ENCODE results near the gene MAP3K5. TPM values are rescaled to one million over a fixed set of nuclear protein-coding genes. Genes with fewer than 3 reads are reported as not detected.
A peak's percentile ranks its signal among the peaks of the same experiment; 100 is the strongest.

Gene MAP3K5
- total and polyA plus RNA-seq, 9 of the 15 experiments (the other 6 are each of a cell fraction or from before 2014, with no cell fraction given) = 2.2 to 13.0 (median 9.9) TPM

DNA sequence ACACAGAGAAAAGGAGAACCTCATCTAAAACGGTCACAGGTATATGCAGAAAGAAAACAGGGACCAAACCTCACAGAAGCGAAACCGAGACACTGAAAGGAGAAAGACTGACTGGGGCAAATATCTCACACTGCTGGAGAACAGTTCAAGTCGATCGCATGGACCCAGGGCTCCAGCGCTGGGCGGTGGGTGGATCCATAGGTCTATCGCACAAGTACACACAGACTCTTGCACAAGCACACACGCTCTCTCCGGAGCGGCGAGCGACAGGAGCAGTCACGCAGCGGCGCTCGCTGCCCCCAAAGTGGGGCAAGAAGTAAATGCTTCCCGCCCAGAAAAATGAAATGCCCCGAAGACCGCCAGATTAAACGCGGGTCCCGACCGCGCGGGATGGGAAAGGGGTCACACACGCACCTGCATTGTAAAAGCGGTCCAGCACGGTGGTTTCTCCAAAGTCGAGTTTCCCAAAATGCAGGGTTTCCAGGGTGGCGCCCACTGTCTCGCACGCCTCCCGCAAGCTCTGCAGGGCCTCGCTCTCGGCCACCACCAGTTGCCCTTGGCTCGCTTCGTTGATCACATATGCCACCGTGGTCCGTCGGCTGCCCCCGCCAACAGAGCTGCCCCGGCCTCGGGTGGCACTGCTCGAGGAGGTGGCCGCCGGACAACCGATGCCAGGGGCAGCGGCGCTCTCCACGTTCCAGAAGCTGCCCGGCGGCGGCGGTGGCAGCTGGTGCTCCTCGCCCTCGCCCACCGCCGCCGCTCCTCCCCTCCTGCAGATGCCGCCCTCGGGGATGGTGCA, 782 bp downstream of the MAP3K5 start (continued):
- no peak for TF ChIP-seq BCLAF1 (IDR thresholded peaks at IDR 0.05; ENCODE audit: borderline replicate concordance in 1 of 2, control insufficient read depth in 1 of 2, low read depth in 2 of 2, low read length in 1 of 2)
- TF ChIP-seq, protein P1, sequence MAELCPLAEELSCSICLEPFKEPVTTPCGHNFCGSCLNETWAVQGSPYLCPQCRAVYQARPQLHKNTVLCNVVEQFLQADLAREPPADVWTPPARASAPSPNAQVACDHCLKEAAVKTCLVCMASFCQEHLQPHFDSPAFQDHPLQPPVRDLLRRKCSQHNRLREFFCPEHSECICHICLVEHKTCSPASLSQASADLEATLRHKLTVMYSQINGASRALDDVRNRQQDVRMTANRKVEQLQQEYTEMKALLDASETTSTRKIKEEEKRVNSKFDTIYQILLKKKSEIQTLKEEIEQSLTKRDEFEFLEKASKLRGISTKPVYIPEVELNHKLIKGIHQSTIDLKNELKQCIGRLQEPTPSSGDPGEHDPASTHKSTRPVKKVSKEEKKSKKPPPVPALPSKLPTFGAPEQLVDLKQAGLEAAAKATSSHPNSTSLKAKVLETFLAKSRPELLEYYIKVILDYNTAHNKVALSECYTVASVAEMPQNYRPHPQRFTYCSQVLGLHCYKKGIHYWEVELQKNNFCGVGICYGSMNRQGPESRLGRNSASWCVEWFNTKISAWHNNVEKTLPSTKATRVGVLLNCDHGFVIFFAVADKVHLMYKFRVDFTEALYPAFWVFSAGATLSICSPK (IDR thresholded peaks at IDR 0.05; ENCODE audit: borderline replicate concordance) = no peak
- peak; percentile 88 for TF ChIP-seq HNRNPLL (IDR thresholded peaks at IDR 0.05; ENCODE audit: low read depth, low read length, poor library complexity, severe bottlenecking)
- peak in 1 of 2 experiments; percentile 29 for TF ChIP-seq E2F6 (IDR thresholded peaks at IDR 0.05; ENCODE audit: borderline replicate concordance in 1 of 2, extremely low read depth in 1 of 2, insufficient read depth in 1 of 2, insufficient read length in 1 of 2, low read depth in 1 of 2, low read length in 1 of 2, poor library complexity in 1 of 2, severe bottlenecking in 1 of 2)
- no peak for TF ChIP-seq DNMT1 (IDR thresholded peaks at IDR 0.05)
- no peak for TF ChIP-seq XRCC5 (IDR thresholded peaks at IDR 0.05; ENCODE audit: low read depth, low read length)
- TF ChIP-seq HBP1 (CRISPR knock-in tag; IDR thresholded peaks at IDR 0.05) = 0 out of 2 replicates have a peak, but pooled peaks have one; percentile 15
- no peak for TF ChIP-seq ZNF184 (CRISPR knock-in tag; IDR thresholded peaks at IDR 0.05)
- TF ChIP-seq PATZ1 (CRISPR knock-in tag; IDR thresholded peaks at IDR 0.05; ENCODE audit: borderline replicate concordance) = no peak
- TF ChIP-seq, protein P2, sequence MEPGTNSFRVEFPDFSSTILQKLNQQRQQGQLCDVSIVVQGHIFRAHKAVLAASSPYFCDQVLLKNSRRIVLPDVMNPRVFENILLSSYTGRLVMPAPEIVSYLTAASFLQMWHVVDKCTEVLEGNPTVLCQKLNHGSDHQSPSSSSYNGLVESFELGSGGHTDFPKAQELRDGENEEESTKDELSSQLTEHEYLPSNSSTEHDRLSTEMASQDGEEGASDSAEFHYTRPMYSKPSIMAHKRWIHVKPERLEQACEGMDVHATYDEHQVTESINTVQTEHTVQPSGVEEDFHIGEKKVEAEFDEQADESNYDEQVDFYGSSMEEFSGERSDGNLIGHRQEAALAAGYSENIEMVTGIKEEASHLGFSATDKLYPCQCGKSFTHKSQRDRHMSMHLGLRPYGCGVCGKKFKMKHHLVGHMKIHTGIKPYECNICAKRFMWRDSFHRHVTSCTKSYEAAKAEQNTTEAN (CRISPR knock-in tag; IDR thresholded peaks at IDR 0.05) = peak; percentile 54; the same call in 1 of the 2 replicates
- TF ChIP-seq ZNF316 (IDR thresholded peaks at IDR 0.05) = no peak
- TF ChIP-seq, protein P3, sequence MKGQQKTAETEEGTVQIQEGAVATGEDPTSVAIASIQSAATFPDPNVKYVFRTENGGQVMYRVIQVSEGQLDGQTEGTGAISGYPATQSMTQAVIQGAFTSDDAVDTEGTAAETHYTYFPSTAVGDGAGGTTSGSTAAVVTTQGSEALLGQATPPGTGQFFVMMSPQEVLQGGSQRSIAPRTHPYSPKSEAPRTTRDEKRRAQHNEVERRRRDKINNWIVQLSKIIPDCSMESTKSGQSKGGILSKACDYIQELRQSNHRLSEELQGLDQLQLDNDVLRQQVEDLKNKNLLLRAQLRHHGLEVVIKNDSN (CRISPR knock-in tag; IDR thresholded peaks at IDR 0.05) = peak; percentile 15; the same call in 1 of the 2 replicates
